Fibroblast of skin of scalp (primary cell): ENCODE data around the gene FAM117A.

Experiments
- DNase-seq: peaks from one replicate; pipeline ENCODE4 v3.0.0-alpha.2; 2013

The FAM117A gene

DNA sequence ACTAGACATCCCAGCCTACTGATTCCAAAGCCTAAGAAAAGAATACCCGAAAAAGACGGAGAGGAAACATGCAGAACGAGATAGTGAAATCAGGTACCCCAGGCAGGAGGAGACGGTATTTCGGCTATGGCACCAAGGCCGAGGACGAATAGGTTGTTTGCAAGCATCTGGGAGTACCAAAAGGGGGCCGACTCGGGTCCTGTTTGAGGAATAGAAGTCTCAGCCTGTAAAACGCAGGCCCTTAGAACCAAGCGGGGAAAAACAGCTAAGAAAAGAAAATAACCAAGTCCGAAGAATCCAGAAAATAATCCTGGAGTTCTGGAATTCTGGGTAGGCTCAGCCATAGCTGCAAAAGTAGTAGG lies 56.7 kb downstream of the FAM117A start:
- DNase-seq, result no peak

DNA sequence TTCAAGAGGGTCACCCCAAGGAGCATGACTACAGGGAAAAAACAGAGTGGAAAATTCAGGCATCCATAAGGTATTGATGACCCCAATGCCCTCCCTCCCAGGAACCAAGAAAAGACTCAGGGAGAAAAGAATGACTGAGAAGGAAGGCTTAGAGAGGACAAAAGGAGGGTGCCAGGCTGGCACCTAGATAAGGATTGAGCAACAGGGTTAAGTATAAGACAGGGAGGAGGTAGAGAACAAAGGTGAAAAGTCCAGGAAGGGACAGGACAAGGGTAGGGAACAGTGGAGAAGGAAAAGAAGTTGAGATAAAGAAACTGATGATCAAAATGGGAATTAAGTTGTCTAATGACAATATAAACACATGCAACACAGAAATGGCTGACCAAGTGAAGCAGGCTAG lies 58.7 kb downstream of the FAM117A start:
- DNase-seq, result no peak

DNA sequence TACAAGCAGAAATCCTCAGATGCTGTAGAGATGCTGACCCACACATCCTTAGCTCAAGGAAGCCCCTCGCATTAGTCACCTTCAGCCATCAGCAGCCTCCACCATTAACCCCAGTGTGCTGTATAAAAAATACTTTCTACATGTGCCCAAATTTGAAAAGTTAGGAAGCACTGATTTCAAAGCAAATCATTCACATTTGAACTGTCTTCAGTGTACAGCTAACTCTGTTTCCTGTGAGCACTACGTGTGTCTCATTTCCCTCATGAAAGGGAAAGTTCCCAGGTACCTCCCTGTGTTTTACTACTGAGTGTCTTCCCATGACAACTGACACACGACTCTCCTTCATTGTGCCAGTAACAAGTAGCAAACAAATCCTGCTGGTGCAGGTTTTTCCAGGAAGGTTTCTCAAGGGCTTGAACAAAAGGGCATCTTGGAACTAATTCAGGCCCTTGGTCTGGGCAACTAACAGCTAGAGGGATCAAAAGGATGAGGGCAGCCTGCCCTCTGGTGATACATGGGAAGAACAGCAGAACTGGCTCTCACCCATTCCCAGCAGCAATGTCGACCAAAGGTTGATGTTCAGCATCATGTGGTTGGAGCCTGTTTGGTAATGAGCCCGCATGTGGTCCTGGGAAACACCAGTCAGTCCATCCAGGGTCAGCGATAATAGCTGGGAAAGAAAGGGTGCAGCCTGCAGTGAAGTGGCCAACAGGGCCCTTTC lies 60.2 kb downstream of the FAM117A start:
- peak; percentile 31 for DNase-seq

GRCh38 chr17:49700960-49701359 lies 63.0 kb downstream of the FAM117A start:
- DNase-seq, result no peak

- DNase-seq, result no peak
Observed at GRCh38 chr17:49699966-49700575, 63.9 kb downstream of the FAM117A start.

DNA sequence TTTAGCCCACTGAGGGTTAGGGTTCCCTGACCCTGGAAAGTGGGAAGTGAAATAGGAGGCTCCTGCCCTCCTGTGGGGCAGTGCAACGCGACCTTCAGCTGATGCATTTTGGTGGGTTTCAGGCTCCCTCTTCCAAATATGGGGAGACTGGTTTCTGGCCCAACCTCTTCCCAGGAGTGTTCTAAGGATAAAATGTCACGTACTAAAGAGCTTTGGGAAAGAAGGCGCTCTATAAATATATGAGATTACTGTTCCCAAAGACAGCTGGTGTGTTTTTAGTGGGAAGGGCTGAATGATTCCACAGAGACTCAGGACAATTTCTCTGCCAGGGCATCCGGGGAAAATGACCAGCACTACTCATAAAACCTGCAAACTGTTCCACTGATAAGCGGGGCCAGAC lies 65.9 kb downstream of the FAM117A start:
- DNase-seq, result no peak

DNA sequence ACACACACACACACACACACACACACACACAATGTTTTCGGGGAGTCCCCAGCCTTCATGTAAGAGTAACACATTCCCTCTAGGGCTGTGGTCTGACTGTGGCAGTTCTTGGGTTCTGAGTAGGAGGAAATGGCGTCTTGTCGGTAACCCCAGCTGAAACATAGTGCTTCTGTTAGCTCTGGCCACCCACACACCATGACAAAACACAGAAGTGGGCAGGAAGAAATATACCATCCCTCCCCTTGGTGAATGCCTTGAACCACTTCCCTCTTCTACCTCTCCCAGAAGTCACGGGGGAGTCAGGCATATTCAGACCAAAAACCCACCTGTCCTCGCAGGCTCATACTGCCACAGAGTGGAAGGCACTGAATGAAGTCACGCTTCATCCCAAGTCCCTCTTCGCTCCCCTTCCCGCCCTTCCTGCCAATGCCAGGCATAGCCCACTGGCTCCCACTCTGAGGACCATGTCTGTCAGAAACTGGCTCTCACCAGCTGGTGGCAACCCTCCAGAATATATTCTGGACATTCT lies 67.6 kb downstream of the FAM117A start:
- DNase-seq, result no peak

- no peak for DNase-seq
Observed at GRCh38 chr17:49695698-49696232, 68.2 kb downstream of the FAM117A start.

DNA sequence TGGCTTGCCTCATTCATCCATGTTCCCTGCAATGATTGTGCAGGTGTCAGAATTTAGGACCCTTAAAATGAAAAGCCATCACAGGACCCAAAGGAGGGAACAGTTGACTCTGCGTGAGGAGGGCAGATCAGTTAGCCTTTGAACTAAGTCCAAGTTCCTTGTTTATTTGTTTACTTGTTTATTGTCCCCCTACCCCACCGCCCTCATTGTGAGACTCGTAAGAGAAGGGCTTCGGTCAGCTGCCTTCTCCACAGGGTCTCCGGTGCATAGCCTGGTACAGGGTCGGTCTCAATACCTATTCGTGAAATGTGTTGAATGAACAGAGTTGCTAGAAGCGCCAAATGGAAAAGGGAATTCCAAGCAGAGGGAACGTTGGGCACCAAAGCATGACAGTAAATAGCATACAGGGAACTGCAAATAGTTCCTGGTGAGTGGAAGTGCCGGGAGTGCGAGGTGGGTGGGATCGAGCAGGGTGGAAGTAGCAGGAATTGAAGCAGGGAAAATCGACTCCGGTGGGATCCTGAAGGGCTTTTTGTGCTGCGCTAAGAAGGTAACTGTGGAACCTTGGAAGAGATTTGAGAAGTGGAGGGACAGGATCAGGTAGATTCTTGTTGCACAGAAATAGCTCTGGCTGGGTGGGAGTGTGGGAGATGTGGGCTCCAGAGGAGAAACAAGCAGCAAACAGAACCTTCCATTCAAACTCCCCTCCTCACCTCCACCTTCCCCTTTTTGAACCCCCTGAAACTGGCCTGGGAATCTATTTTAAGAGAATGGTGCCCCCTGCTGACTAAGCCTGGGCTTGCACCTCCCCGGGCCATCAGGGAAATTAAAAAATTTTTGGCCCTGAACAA lies 68.9 kb downstream of the FAM117A start:
- peak; percentile 15 for DNase-seq

GRCh38 chr17:49692751-49693150 lies 71.2 kb downstream of the FAM117A start:
- DNase-seq, result no peak

GRCh38 chr17:49691677-49692191 lies 72.2 kb downstream of the FAM117A start:
- DNase-seq, result no peak

DNA sequence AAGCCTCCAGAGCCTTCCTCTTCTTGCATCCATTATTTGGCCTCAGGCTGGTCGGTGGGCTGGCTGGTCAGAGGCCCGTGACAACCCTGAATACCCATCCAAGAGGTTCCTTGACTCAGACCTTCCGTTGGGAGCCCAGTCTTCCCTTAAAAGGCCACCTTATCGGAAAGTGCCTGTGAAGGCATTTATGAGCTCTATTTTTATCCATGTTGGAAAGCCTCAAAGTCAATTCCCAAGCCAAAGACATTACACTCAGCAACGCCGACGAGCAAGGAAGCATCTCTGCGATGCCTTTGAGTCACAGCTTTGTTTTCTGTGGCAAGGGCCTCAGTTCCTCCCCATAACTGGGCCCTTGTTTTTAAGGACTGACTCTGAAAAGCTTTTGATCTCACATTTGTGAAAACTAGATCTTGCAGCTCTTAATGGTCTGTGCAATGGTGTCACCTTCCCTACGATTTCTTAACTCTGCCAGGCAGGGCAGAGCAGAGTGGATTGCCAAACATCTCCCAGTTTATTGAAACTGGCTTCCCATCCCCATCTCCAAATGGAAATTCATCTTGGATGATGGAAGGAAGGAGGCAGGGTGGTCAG lies 72.8 kb downstream of the FAM117A start:
- peak; percentile 25 for DNase-seq

GRCh38 chr17:49690256-49690655 lies 73.7 kb downstream of the FAM117A start:
- DNase-seq, result no peak

DNA sequence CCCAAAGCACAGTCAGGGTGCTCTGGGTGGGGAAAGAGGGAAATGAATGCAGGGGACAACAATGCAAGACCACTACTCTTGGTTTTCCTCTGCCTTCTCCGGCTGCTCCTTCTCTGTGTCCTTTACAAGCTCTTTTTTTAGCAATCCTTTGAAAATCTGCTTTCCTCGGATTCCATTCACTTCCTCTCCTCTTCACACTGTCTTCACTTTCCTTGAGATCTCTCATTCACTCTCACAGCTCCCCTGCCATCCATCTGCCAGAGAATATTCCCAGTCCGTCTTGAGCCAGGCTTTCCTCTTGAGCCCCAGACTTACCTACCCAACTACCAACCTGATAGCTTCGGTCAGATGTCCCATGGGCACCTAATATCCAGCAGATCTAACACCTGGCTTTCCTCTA lies 75.1 kb downstream of the FAM117A start:
- no peak for DNase-seq

DNA sequence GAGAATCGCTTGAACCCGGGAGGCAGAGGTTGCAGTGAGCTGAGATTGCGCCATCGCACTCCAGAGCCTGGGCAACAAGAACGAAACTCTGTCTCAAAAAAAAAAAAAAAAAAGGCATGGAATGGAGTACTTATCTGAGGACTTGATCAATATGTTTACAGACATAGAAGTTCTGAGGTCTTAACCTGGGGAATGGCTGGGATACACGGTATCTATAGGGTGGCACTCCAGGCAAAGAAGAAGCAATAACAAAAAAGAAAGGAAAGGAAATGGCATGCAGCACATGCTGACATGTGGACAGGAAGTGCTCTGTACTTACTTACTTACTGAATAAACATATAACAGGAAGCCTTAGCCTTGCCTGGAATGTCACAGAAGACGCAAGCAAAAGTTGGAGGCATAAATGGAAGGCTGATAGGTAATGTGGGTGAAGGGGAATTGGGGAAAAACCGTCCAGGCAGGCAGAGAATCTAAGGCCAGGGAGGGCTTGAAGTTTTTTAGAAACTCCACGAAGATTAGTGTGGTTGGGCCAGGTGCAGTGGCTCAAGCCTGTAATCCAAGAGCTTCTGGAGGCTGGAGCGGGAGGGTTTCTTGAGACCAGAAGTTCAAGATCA lies 75.9 kb downstream of the FAM117A start:
- DNase-seq, result peak; percentile 42

DNA sequence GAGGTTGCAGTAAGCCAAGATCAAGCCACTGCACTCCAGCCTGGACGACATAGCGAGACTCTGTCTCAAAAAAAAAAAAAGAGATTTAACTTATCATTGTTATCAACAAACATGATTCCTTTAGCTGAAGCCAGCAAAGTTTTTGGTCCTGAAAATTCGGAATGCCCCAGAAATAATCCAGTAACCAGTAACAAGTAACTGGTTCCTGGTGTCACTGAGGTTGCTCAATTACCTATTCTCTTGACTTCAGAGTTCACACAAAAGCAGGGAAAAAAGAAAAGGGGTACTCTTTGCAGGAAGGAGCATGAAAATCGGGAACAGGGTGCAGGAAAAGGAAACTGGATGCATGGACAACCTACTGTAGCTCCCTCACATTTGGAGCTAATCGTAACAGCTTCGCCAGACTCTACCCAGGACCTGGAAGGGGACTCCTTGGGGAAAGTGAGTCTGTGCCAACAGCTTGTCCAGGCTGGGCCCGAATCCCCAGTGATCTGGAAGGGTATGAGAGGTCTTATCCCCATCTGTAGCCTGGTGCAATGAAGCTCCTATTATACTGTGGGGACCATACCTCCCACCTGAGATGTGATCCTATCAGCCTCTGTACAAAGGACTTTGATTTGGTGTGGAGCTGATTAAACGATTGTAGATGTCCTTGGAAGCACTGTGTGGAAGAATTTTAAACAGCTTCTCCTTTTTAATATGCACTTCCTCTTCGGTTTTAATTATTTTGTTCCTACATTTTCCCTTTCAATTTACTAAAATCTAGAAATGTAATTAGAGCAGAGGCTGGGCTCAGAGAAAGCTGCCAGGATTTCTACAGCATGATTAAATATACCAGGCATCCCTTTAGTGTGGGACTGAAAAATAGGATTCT lies 82.6 kb downstream of the FAM117A start:
- DNase-seq, result no peak

GRCh38 chr17:49680314-49680713 lies 83.6 kb downstream of the FAM117A start:
- no peak for DNase-seq

DNA sequence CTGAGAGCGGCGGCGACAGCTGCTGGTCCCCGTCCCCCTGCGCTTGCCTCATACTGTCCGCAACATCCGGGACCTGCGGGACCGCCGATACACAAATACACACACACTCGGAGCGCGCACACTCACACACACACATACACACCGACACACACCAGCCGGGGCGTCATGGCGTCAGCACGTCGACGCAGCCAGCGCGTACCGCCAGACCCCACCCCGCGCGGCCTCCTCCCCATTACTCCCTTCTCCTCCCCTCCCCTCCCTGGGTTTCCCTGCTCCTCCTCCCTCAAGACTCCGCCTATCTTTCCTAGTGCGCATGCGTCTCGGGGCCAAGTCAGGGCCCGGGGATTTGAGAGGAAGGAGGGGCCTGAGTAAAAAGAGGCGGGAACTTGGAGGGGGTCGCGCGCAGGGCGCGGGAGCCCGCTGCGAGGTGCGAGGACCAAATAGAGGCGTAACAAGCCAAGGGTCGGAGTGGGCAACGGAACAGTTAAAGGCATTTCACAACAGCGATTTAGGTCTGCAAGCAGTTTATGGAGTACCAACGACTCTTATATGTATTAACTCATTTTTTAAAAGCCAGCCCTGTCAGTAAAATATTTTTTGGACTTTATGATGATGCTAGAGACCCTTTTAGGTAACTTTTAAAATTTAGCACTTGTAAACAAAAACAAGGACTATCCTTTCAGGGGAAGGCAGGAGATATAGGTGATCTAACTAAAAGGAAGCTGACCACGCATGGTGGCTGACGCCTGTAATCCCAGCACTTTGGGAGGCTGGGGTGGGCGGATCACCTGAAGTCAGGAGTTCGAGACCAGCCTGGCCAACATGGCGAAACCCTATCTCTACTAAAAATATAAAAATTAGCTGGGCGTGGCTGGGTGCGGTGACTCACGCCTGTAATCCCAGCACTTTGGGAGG lies 85.7 kb downstream of the FAM117A start, which contains the start of gene SPOP:
SPOP (minus strand) TSS at position 165 of the 915 bp plus-strand sequence. CDS start 55,287 bp downstream, outside the sequence.
- peak; percentile 100 for DNase-seq

- DNase-seq, result peak; percentile 94
Observed at GRCh38 chr17:49677134-49677932, 86.6 kb downstream of the FAM117A start.
